Measurements from ENCODE around the gene SUN2. TPM values are rescaled to one million over a fixed set of nuclear protein-coding genes. Genes with fewer than 3 reads are reported as not detected.

Gene SUN2
- total and polyA plus RNA-seq, 8 donors: 58.1 to 174 (median 72.4) TPM

- peak overlapping the region; percentile 84 to 96 for H3K27ac ChIP-seq
- peaks cover 32 to 73% of the 10 kb centered on the region in 2 donors for H3K4me1 ChIP-seq
- ATAC-seq (no peak), DNase-seq (no peak)
- H3K4me3 ChIP-seq: peak overlapping the region; percentile 73 to 77
- no peak for TF ChIP-seq CTCF (IDR thresholded peaks at IDR 0.05)
- H3K36me3 ChIP-seq: peaks cover 0 to 18% of the 10 kb centered on the region in 2 donors
- no peaks in the 10 kb centered on the region for H3K27me3 ChIP-seq
- no peaks in the 10 kb centered on the region for H3K9me3 ChIP-seq
- intact Hi-C loops (cut with DNase I): no loop called here
Observed at GRCh38 chr22:38698407-38699094, 57.2 kb downstream of the SUN2 start.

DNA sequence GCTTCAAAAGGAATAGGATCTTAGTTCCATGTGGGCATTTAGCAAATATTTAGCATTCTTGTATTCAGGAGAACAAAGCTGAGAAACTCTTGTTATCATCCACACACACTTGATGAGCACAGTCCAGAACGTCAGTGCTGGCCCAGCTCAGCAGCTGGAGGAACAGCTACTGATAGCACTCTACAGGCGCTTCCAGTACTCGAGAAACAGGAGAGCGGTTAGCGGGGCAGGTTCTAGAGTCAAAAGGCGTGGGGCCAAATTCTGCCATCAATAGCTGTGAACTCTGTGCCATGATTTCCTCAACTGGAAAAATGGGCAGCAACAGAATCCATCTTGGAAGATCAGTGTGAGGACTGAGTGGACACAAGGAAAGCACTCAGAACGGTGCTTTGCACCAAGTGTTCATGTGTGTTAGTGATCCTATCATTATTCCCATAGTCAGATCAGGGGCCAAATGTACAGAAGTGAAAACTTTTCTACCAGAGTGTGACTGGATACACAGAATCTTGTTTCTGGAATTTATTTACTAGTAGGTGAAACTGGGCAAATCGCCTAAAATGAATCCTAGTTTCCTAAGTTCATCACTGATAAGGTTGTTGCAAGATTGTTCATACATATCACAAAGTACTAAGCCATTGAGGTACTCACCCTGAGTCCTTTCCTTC is 58.2 kb downstream of the SUN2 start:
- H3K36me3 ChIP-seq: peaks cover 0 to 18% of the 10 kb centered on the region in 2 donors
- peaks cover 32 to 73% of the 10 kb centered on the region in 2 donors for H3K4me1 ChIP-seq
- DNase-seq: no peak
- no peak for ATAC-seq
- peak overlapping the region; percentile 84 to 96 for H3K27ac ChIP-seq
- no peak for TF ChIP-seq CTCF (IDR thresholded peaks at IDR 0.05)
- H3K27me3 ChIP-seq: no peaks in the 10 kb centered on the region
- intact Hi-C loops (cut with DNase I): no loop called here
- peak overlapping the region in 1 of 2 donors; percentile 77 for H3K4me3 ChIP-seq
- H3K9me3 ChIP-seq: no peaks in the 10 kb centered on the region

DNA sequence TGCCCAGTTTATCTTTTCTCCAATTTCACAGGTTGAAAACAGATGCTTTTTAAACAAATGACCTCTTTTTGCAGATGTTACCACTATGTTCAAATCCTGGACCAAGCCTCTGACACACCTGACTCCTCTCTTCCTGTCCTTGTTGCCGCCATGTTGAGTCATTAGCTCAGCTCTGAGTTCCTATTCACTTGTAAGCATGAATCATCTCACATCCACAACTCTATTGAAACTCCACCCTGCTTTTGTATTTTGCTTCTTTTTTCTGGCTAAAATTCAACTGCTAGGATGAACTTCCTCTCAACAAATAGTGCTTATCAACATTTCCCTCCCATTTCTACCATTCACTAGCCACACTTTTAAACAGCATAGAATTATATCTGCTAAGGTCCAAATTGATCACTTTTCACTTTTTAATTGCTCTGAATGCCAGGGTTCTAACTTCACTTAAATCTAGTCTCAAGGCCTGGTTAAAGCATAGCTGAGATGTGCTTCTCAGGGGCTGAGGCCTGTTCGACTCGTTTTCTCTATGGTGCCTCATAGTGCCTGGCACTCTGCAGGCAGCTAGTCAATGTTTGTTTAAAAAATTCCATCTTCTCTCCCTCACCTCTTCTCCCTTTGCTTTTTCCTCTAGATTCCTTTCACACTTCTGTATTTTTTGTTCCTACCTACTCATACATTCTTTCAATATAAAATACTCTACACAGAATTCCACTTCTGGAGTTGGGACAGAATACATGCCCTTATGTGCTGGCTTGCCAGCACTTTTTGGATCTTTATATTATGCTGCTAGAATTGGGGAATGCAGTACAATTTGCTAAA is 59.0 kb downstream of the SUN2 start:
- Histone ChIP-seq H3K9me3 (no peaks in the 10 kb centered on the region), H3K4me3 (peak overlapping the region in 1 of 2 donors; percentile 77), H3K36me3 (peaks cover 0 to 24% of the 10 kb centered on the region in 2 donors), H3K4me1 (peaks cover 32 to 66% of the 10 kb centered on the region in 2 donors), H3K27ac (peak overlapping the region; percentile 84 to 96), H3K27me3 (no peaks in the 10 kb centered on the region)
- intact Hi-C loops (cut with DNase I): no loop called here
- DNase-seq (peak in 1 of 4 donors; percentile 63), ATAC-seq (peak; percentile 30)
- no peak for TF ChIP-seq CTCF (IDR thresholded peaks at IDR 0.05)

DNA sequence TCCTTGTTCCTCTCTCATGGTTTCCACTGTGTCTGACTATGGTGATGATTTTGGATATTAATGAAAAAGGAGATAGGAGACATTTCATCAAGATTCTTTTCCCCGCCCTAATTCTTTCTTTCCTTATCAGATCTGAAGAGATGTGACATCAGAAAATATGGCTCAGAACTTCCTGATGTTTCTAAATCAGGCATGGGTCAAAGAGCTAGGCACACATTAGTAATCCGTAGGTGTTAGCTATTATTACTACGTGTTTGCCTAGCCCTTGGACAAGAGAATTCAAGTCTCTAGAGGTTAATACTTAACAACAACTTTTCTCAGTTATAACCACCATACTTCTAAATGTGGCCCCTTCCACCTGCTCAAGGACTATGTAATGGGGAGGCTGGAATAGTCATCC is 60.9 kb downstream of the SUN2 start:
- intact Hi-C loops (cut with DNase I): no loop called here
- DNase-seq (no peak), ATAC-seq (peak; percentile 54)
- Histone ChIP-seq H3K27ac (peak overlapping the region; percentile 58 to 96), H3K9me3 (no peaks in the 10 kb centered on the region), H3K27me3 (no peaks in the 10 kb centered on the region), H3K4me1 (peaks cover 32 to 58% of the 10 kb centered on the region in 2 donors), H3K4me3 (no peak overlapping the region), H3K36me3 (peaks cover 0 to 41% of the 10 kb centered on the region in 2 donors)
- no peak for TF ChIP-seq CTCF (IDR thresholded peaks at IDR 0.05)
